OCI-LY3 (cell line): ENCODE results near the gene ATP2B3.

Source experiments
- CTCF ChIP-seq: fragments of 200-600, 300-600 bp; sonication (generic); IDR thresholded peaks from 2 replicates; pipeline ENCODE4 v1.5.1; 2014; ENCODE audit warnings: antibody characterized with exemption, low read length, low read depth
- EZH2phosphoT487 ChIP-seq: fragments of 200-600 bp; shearing (Covaris generic); IDR thresholded peaks from 2 replicates; pipeline ENCODE4 v1.6.1; 2018; ENCODE audit warnings: antibody characterized with exemption, mixed run types, low read depth

- TF ChIP-seq CTCF (no peak), EZH2phosphoT487 (no peak)
These were observed 13.1 kb downstream of the ATP2B3 start for GRCh38 chrX:153530411-153531129.
